ENCODE results near the gene NETO1.

GRCh38 chr18:72869226-72870185 lies 1.7 kb upstream of the NETO1 start:
- TF ChIP-seq POLR2AphosphoS5 (IDR thresholded peaks at IDR 0.05; ENCODE audit: low read depth, low read length) (peak; percentile 32; the same call in 1 of the 2 replicates), TAF1 (IDR thresholded peaks at IDR 0.05; ENCODE audit: borderline replicate concordance, insufficient read depth, low read length) (no peak)
- TF ChIP-seq, protein P1, sequence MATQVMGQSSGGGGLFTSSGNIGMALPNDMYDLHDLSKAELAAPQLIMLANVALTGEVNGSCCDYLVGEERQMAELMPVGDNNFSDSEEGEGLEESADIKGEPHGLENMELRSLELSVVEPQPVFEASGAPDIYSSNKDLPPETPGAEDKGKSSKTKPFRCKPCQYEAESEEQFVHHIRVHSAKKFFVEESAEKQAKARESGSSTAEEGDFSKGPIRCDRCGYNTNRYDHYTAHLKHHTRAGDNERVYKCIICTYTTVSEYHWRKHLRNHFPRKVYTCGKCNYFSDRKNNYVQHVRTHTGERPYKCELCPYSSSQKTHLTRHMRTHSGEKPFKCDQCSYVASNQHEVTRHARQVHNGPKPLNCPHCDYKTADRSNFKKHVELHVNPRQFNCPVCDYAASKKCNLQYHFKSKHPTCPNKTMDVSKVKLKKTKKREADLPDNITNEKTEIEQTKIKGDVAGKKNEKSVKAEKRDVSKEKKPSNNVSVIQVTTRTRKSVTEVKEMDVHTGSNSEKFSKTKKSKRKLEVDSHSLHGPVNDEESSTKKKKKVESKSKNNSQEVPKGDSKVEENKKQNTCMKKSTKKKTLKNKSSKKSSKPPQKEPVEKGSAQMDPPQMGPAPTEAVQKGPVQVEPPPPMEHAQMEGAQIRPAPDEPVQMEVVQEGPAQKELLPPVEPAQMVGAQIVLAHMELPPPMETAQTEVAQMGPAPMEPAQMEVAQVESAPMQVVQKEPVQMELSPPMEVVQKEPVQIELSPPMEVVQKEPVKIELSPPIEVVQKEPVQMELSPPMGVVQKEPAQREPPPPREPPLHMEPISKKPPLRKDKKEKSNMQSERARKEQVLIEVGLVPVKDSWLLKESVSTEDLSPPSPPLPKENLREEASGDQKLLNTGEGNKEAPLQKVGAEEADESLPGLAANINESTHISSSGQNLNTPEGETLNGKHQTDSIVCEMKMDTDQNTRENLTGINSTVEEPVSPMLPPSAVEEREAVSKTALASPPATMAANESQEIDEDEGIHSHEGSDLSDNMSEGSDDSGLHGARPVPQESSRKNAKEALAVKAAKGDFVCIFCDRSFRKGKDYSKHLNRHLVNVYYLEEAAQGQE (IDR thresholded peaks at IDR 0.05; ENCODE audit: insufficient read depth in 1 of 2, low read depth in 2 of 2, low read length in 2 of 2), result no peak

Data from PFSK-1 (cell line).